ENCODE data around the gene ENKD1.
A peak's percentile ranks its signal among the peaks of the same experiment; 100 is the strongest.

The ENKD1 gene

DNA sequence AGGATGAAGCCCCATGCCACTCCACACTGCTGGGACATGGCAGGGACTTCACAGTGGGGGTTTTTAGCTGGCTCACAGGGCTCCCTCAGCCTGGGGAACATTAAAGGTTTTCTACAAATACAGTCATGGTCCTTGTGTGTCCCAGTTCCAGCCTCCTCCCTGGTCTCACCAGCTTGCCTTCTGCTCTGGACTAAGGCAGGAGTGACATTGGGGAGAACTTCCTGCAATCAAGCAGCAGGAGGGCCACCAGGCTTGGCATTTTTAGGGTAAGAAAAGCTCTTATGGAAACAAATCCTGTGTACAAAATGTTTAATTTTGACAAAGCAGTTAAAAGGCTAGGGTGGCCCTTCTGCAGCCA lies 3.9 kb downstream of the ENKD1 start:
- no peak for DNase-seq

DNA sequence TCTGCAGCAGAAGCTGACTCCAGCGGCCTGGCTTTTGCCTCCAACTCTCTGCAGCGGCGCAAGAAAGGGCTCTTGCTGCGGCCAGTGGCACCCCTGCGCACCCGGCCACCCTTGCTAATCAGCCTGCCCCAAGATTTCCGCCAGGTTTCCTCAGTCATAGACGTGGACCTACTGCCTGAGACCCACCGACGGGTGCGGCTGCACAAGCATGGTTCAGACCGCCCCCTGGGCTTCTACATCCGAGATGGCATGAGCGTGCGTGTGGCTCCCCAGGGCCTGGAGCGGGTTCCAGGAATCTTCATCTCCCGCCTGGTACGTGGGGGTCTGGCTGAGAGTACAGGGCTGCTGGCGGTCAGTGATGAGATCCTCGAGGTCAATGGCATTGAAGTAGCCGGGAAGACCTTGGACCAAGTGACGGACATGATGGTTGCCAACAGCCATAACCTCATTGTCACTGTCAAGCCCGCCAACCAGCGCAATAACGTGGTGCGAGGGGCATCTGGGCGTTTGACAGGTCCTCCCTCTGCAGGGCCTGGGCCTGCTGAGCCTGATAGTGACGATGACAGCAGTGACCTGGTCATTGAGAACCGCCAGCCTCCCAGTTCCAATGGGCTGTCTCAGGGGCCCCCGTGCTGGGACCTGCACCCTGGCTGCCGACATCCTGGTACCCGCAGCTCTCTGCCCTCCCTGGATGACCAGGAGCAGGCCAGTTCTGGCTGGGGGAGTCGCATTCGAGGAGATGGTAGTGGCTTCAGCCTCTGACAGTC lies 4.5 kb downstream of the ENKD1 start:
- DNase-seq: no peak

DNA sequence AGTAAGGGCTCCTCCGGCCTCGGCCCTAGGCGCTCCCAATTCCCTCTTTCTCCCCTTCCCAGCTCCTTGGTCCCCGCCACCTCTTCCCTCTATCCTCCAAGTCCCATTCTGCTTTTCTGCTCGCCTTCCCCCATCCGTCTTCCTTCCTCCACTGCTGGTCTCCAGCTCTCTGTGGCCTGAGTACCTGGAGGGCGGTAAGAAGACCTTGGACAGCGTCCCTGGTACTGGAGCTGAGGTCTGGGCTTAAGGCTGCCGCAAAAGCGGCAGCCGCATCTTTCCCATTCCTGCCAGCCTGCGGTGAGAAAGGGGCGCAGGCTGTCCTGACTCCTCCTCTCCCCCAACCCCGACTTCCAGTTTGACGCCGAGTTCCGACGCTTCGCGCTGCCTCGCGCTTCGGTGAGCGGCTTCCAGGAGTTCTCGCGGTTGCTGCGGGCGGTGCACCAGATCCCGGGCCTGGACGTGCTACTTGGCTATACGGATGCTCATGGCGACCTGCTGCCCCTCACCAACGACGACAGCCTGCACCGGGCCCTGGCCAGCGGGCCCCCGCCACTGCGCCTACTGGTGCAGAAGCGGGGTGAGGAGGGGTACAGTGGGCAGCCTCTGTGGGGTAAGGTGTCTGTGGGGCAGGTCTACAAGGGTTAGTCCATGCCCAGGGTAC lies 5.3 kb downstream of the ENKD1 start:
- DNase-seq: no peak

DNA sequence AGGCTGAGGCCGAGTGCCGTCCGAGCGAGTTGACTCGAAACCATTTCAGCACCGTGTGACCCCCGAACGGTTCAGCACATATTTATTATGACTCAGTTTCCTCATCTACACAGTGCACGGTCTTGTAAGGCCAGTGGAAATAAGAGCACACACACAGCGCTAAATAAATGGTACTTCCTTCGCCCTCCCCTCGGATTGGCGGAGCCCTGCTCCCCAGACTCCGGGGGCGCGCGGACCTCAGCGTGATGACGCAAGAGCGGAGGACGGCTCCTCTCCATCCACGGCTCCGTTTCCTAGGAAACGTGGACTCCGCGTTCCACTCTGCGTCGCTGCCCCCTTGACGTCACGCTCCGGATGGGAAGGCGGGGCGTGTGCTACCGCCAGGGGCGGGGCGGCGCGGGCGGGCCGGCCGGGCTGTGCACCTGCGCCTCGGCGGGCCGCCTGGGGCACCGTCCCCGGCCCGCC lies 6.0 kb downstream of the ENKD1 start, which contains the start of gene PARD6A:
Gene PARD6A, plus strand, starts transcription at position 397 of the 465 bp plus-strand sequence. CDS start 79 bp downstream, outside the sequence.
- peak; percentile 79 for DNase-seq

DNA sequence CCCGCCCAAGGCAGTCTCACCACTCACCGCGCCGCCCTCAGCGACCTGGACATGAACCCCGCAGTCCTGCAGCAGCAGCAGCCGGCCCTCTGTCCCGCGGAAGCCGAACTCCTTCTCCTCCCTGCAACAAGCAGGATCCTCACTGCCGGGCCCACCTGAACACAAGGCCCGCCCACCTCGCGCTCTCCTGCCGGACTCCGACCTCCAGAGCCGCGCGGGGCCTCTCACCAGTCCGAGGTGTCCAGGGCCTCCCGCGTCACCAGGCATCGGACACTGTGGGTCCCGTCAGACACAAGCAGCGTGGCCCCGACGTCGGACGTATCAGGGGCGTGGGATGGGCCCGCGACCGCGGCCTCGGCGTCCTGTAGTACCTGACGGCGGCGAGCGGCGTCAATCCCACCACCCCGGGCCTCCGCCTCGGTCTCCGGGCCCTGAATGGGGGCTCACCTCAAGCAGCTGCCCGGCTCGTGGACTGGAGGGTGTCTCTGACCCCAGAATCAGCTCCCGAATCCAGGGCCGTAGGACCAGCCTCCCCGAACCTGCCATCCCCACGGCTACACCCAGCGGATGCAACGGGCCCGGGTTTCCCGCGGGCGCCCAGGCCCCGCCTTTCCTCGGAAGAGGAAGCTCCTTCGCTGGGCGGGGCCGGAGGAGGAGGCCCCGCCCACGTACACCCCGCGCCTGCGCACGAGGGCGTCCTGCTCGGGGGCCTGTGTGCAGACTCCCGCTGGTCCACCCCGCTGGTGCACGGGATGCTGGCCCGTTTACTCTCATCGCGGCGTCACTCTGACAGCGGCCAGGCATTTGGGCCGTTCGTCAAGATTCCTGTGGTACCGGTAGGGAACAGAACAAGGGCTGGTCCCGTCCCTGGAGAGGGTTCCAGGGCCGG lies 6.6 kb downstream of the ENKD1 start, which contains the start of gene ACD:
Gene ACD, minus strand, starts transcription at position 586 of the 889 bp plus-strand sequence. Its CDS starts 40 bp downstream, at position 546.
- DNase-seq: no peak

DNA sequence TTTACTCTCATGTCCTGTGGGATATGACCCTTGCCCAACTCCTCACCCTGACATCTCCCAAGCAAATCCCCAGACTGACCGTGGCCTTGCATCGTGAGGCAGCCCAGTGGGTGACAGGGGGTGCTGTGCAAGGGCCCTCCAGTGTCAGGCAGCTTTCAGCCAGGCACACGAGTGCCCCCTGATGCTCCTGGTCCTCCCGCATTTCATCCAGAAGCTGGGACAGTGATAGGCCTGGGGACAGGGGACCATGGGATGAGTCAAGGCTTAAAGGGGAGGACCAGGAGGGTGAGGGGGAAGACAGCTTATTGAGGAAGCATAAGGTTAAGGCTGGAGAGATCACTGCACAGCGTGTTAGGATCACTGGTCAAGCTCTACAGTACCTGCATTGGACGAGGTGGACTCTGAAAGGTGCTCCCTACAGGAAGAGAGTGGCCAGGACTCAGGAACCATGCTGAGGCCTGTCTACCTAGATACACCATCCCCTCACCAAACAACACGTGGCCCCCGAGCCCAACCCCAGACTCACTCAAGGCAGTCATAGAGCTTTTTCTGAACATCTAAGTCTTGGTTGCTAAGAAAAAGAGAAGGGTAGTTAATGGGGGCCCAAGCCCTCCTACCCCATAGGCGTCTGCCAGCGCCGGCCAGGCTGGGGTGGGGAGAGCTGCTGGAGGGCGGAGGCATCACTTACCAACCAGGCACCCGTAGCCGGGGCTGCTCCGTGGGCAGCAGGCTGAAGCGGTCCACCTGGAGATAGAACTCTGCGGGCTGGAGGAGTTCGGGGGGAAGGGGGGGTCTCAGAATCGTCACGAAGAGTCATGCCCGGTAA lies 7.5 kb downstream of the ENKD1 start:
- no peak for DNase-seq

DNA sequence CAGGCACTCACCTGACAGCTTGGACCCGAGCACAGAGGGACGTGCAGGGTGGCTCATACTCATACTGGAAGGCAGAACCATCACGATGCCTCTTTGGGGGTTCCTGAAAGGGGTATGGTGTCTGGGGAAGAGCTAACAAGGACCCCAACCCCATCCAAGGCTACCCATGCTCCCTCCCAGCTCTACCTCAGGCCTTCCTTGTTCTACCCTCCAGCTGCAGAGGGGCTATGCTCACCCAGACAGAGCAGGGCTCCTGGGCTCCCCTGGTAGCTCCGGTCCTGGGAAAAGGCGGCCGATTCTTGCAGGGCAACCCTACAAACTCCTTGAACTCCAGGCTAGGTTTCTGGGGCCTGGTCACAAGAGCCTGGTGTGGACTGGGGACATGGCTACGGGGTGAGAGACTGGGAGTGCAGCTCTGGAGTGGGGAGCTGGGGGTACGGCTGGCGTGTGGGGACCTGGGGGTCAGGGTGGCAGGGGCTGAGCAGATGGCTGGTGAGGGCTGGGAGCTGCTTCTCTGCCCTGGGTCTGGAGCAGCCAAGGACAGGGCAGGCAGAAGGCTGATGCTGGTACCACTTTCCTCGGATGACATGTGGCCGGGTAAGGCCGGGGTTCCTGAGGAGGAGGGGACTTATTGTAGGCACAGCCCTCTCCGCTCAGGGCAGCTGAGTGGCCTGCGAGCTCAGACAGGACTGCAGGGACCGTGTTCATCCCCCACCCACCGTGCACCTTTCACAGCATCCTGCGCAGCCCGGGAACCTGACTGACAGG lies 8.6 kb downstream of the ENKD1 start:
- DNase-seq: no peak

DNA sequence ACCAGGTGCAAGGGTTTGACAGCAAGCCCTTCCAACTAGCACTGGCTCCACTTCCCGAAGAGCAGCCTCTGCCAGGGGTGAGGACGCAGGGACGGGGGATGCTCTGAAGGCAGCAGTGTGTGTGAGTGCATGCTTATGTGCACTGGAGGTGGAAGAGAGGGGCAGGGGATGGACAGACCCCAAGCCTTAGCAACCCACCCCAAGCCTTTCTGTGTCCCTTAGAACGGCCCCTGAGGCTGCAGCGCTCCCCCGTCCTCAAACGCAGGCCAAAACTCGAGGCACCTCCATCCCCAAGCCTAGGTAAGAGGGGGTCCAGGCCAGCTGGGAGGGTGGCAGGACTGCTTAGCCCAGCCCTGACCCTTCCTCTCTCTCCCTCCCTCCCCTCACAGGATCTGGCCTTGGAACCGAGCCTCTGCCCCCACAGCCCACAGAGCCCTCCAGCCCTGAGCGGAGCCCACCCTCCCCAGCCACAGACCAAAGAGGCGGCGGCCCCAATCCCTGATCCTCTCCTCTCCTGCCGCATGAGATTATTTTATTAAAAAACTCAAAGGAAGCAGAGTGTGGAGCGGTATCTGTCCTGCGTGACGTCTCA lies 9.4 kb downstream of the ENKD1 start:
- DNase-seq: no peak

DNA sequence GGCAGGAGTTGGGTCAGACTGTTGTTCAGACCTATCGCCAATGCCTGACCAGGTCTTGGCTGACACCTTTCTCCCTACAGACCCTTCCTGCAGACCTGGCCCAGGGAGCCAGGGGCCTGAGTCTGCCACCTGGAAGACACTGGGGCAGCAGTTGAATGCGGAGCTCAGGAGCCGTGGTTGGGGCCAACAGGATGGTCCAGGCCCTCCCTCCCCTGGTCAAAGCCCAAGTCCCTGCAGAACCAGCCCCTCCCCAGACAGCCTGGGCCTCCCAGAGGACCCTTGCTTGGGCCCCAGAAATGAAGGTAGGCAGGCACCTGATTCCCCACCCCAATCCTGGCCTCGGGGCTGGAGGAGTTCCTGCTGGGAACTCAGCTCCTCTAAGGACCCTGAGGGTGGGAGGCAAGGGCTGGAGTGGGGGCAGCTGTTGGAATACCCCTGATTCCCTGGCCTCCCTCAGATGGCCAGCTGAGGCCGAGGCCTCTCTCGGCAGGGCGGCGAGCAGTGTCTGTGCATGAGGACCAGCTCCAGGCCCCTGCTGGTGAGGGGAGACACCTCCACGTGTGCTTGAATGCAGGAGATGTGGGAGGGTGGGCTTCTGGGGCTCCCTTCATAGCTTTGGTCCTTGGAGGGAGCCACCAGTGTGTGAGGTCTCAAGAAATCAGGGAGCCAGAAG lies 10.1 kb downstream of the ENKD1 start:
- DNase-seq: no peak

DNA sequence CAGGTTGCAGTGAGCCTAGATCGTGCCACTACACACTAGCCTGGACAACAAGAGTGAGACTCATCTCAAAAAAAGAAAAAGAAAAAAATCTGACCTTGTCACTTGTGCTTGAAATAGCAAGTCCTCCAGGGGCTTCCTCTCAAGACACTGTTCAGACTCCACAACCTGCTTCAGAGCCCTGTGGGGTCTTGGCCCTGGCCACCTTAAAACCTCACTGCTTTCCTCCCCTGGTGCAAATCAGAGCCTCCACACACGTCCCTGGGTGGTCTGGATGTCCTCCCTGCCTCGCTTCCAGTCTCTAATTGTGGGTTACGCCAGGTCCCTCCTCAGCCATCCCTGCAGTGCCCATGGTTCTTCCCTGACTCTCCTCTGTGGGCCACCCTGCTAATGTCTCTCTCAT lies 11.2 kb downstream of the ENKD1 start:
- DNase-seq: no peak

DNA sequence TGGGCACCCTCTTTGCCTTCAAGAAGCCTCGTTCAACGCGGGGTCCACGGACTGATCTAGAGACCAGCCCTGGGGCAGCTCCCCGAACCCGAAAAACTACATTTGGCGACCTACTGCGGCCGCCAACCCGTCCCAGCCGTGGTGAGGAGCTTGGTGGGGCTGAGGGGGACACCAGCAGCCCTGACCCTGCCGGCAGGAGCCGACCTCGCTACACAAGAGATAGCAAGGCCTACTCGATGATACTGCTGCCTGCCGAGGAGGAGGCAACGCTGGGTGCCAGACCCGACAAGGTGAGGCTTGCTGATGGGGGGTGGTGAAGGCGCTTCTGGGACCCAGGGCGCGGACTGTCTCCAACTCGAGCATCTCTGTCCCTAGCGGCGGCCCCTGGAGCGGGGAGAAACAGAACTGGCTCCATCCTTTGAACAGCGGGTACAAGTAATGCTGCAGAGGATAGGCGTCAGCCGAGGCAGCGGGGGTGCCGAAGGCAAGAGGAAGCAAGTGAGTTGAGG lies 12.1 kb downstream of the ENKD1 start:
- DNase-seq: no peak

DNA sequence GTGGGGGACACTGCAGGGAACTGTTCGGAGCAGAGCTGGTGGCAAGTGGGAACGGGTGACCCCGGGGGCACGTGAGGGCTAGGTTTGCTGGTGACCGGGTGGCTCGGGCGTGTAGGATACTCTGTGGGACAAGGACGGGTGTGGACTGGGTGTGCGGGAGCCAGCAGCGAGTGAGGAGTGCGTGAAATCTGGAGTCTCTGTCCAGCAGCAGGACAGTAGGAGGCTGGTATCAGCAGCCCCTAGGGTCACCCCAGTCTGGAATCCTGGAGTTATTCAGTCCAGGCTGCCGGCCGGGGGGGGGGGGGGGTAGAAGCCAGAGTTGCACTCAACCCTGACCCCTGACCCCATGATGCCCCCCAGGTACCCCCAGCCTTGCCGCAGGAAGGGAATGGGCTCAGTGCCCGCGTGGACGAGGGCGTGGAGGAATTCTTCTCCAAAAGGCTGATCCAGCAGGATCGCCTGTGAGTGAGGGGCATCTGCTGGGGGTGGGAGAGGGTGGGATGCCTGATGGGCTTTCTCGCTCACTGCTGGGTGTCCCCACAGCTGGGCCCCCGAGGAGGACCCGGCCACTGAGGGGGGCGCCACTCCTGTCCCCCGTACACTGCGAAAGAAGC lies 12.7 kb downstream of the ENKD1 start:
- DNase-seq: no peak

DNA sequence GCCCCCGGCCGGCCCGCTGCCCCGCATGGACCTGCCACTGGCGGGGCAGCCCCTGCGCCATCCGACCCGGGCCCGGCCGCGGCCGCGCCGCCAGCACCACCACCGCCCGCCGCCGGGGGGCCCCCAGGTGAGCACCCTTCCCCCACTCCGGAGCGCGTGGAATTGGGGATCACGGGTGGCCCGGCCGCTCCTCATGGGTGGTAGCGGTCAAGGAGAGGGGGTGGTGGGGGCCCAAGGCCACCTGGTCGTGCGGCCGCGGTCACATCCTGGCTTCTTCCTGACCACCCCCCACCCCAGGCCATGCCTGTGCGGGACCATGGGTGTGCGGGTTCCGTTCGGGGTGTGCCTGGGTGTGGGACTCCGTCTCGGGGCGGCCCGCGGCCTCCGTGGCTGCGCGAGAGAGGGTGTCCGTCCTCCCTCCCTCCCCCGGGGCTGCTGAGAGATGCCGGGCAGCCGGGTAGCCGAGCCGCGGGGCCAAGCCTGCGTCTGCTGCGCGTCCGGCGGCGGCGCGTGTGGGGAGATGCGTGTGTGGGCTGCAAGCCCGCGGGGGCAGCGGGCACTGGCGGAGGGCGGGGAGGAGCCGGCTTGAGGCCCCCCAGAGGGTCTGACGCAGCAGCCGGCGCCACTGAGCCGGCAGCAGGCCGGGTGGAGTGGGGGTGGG lies 13.3 kb downstream of the ENKD1 start:
- no peak for DNase-seq

DNA sequence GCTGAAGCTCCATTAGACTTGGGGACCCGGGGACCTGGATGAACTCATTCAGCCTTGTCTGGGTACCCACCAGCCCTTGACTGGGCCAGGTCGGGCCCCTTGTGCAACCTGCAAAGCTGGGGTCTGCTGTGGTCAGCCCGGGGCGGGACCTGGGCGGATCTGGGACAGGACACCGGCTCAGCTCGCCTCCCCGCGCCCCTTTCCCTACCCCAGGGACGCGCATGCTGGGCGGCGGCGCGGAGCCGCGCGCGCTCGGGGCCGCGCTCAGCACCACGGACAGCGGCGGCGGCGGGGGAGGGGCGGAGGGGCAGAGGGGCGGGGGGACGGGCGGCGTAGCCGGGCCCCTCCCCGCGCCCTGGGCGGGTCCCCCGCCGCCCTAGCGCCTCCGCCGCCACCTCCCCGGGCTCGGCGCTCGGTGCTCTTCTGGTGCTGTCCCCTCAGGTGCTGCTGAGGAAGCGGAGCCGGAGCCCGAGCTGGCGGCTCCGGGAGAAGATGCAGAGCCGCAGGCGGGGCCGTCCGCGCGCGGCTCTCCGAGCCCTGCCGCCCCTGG lies 13.9 kb downstream of the ENKD1 start:
- DNase-seq: no peak

DNA sequence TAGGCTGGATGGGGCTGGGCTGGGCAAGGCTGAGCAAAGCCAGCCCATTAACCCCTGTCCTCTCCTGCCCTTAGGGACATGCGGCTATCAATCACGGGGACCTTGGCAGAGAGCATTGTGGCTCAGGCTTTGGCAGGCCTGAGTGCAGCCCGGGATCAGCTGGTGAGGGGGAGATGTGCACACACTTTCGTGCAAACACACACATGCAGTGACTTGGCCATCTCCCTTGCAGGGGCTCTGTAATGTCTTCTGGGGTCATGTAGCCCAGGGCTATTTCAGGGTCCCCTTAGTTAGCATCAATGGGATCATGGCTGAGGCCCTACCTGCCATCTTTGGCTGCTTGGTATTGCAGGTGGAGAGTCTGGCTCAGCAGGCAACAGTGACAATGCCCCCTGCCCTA lies 14.7 kb downstream of the ENKD1 start:
- DNase-seq: no peak

DNA sequence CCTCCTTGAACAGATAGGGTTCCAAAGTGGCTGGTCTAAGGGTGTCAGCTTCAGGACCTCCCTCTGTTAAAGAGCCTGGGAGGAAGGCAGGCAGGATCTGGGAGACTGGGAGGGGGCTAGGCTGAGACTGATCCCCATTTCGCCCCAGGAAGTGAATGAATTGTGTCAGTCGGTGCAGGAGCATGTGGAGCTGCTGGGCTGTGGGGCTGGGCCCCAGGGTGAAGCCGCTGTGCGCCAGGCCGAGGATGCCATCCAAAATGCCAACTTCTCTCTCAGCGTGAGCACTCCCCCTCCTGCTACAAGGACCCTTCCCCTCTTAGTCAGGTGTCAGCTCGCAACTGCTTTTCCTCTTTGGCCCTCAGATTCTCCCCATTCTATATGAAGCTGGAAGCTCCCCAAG lies 15.5 kb downstream of the ENKD1 start:
- DNase-seq: no peak

DNA sequence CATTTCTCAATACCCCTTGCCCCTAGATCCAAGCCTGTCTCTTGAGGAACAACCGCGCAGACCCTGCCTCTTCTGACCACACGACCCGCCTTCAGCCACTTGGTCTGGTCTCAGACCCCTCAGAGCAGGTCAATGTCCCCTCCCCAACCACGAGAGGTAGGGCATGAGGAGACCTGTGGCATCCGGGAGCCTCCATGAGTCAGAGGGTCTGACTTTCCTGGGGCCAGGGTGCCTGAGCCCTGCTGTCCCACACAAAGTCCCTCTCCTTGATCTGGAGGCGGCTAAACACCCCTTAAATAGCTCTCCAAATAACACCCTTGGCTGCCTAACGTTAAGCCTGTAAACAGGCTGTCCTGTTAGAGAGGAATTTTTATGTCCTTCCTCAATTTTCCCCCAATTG lies 16.5 kb downstream of the ENKD1 start:
- DNase-seq: no peak

DNA sequence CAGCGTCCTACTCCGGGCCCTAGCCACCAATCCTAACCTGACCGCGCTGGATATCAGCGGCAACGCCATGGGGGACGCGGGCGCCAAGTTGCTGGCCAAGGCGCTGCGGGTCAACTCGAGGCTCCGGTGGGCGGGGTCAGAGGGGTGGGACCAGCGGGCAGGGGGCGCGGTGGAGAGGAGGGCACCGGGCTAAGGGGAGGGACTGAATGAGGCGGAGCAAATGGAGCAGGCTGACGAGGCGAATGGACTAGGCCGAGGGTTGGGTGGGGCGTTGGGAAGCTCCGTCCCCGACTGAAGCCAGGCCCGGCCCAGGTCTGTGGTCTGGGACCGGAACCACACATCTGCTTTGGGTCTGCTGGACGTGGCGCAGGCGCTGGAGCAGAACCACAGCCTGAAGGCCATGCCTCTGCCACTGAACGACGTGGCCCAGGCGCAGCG lies 17.0 kb downstream of the ENKD1 start:
- DNase-seq: no peak

Measured in NCI-H524 treated with DMSO at 0.1 percent for 48 hours (cell line).